Stimulated activated CD4-positive, alpha-beta T cell treated with anti-CD3 and anti-CD28 coated beads, TNF-alpha, amount 100 ng/mL, for 1 hour (primary cell): Measurements from ENCODE around the gene AGFG1.

Source experiments
- DNase-seq, 3 donors: peaks; one replicate each; pipeline ENCODE4 v3.0.0-alpha.2; 2020; ENCODE audit warnings: low read depth in 3 of 3, low spot score in 1 of 3

AGFG1 gene

GRCh38 chr2:227606476-227606875, 134.5 kb downstream of the AGFG1 start:
- DNase-seq, result no peak

GRCh38 chr2:227607941-227608340, 136.0 kb downstream of the AGFG1 start:
- DNase-seq, result no peak

- DNase-seq, result no peak
Measured at GRCh38 chr2:227608561-227609338, 136.8 kb downstream of the AGFG1 start.

GRCh38 chr2:227610123-227610522, 138.2 kb downstream of the AGFG1 start:
- no peak for DNase-seq
